Lower leg skin (tissue), 4 donors: ENCODE measurements around the gene GPR84. TPM values are rescaled to one million over a fixed set of nuclear protein-coding genes. Genes with fewer than 3 reads are reported as not detected.

Source experiments
- DNase-seq, 2 donors: peaks; one replicate each; pipeline ENCODE4 v3.0.0-alpha.2; 2019; ENCODE audit warnings: low spot score in 2 of 2
- H3K4me3 ChIP-seq: fragments of 200-600 bp; sonication (generic); 2 replicates; pipeline ENCODE4 v1.5.1; 2017; ENCODE audit warnings: mild to moderate bottlenecking, low read depth; ENCODE audit not compliant: poor library complexity, severe bottlenecking
- POLR2A ChIP-seq, 2 donors: fragments of 450-650 bp; IDR thresholded peaks; one replicate each; pipeline ENCODE4 v1.6.1; 2016 to 2017; ENCODE audit warnings: antibody characterized with exemption in 2 of 2, mild to moderate bottlenecking in 1 of 2, moderate library complexity in 1 of 2
- WGBS, 2 donors: methylation state at CpG; one replicate each; pipeline ENCODE4 v1.1.5; 2018; 5-methylcytosine and 5-hydroxymethylcytosine counted together
- intact Hi-C: fragments of 100-400 bp; cut with DNase I; formaldehyde crosslinking; loops from one replicate; pipeline ENCODE4 v1.15.0; 2023; ENCODE audit warnings: low total_unique reads
- total RNA-seq, 4 donors: library from RNA; depleted of rRNA; stranded (reverse); fragments of >200 nt; gene quantifications; one replicate each; pipeline ENCODE4 v1.1.0, GENCODE V29; 2016
- TF ChIP-seq, protein P1 (sequence below), 3 donors: fragments of 450-650 bp; IDR thresholded peaks; one replicate each; pipeline ENCODE4 v1.5.1; 2016; ENCODE audit warnings: antibody characterized with exemption in 3 of 3, mild to moderate bottlenecking in 3 of 3, moderate library complexity in 2 of 3

Gene GPR84
- total RNA-seq, 4 donors from 2014 or later, result 0.42 TPM; not detected in 3

DNA sequence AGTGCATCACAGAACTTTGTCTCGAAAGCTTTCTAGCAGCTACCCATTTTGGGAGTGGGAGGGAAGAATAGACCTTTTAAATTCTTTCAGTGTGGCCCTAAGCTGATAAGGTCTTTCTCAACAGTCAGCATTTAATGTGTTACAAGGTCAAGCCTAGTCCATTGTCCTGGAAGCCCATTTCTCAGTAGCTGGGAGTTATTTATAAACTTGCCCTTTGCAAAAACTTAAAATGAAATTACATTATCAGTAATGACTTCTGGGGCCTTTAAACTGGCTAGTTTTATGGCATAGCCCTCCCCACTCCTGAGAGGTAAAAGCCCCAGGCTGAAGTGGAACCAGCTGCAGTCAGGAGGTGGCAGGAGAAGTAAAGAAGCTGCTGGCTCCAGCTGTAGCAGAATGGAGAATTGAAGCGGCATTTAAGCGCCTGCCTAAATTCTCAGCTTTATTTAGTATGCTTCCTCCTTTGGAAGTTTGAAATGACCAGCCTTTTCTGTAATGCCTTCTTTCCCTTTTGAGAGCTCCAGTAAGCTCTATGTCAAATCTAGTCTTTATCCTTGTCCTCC lies 26.9 kb downstream of the GPR84 start:
- H3K4me3 ChIP-seq, result no peak overlapping the region
- WGBS, 2 donors, result 65 to 75% methylated on average over 3 of the region's 3 CpGs
- no peak for DNase-seq
- TF ChIP-seq, protein P1, sequence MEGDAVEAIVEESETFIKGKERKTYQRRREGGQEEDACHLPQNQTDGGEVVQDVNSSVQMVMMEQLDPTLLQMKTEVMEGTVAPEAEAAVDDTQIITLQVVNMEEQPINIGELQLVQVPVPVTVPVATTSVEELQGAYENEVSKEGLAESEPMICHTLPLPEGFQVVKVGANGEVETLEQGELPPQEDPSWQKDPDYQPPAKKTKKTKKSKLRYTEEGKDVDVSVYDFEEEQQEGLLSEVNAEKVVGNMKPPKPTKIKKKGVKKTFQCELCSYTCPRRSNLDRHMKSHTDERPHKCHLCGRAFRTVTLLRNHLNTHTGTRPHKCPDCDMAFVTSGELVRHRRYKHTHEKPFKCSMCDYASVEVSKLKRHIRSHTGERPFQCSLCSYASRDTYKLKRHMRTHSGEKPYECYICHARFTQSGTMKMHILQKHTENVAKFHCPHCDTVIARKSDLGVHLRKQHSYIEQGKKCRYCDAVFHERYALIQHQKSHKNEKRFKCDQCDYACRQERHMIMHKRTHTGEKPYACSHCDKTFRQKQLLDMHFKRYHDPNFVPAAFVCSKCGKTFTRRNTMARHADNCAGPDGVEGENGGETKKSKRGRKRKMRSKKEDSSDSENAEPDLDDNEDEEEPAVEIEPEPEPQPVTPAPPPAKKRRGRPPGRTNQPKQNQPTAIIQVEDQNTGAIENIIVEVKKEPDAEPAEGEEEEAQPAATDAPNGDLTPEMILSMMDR (IDR thresholded peaks at IDR 0.05), result no peak
- no peak for TF ChIP-seq POLR2A (IDR thresholded peaks at IDR 0.05)
- intact Hi-C loops, result no loop called here

DNA sequence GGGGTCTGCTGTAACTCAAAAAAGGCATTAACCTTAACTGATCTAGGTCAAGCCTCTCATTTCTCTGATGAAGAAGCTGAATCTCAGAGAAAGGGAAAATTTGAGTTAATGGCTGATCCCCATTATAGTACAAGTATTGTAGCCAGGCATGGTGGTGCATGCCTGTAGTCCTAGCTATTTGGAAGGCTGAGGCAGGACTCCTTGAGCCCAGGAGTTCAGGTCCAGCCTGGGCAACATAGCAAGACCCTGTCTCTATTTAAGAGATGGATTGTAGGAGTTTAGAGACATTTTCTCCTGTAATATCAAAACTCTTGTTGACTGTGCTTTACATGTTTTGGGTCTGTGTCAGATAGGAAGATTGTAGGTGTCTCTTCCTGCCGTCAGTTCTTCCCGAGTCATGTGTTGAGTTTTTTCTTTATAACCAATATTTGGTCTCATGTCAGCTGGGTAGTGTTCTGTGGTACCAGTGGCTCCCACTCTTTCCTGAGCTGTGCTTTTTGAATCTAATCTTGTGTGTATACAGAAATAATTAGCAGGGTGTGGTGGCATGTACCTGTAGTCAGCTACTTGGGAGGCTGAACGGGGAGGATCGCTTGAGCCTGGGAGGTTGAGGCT lies 30.8 kb downstream of the GPR84 start:
- DNase-seq, result no peak
- H3K4me3 ChIP-seq, result no peak overlapping the region
- intact Hi-C loops, result no loop called here
- WGBS, 2 donors, result 96 to 97% methylated on average over 4 of the region's 4 CpGs
- TF ChIP-seq, protein P1 (IDR thresholded peaks at IDR 0.05), result no peak
- no peak for TF ChIP-seq POLR2A (IDR thresholded peaks at IDR 0.05)

DNA sequence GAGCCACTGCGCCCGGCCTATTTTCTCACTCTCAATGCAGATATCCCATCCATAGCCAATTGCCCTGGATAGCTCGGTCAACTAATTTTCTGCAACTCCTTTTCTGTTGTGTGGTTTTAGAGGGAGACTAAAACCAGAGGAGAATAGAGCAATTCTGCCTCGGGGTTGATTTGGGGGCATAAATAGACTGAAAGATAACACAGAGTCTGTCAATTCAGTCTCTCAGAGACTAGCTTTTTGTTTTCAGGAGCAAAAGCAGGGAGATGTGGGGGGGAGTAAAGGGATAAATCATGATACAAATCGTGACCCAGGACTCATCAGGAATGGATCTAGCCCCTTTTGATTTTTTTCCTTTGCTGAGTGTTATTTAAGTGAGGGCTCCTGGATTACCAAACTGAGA lies 32.8 kb downstream of the GPR84 start:
- no peak overlapping the region for H3K4me3 ChIP-seq
- DNase-seq, result no peak
- intact Hi-C loops, result no loop called here
- TF ChIP-seq, protein P1 (IDR thresholded peaks at IDR 0.05), result no peak
- TF ChIP-seq POLR2A (IDR thresholded peaks at IDR 0.05), result no peak
- 84 to 89% methylated on average over 5 of the region's 5 CpGs for WGBS, 2 donors

DNA sequence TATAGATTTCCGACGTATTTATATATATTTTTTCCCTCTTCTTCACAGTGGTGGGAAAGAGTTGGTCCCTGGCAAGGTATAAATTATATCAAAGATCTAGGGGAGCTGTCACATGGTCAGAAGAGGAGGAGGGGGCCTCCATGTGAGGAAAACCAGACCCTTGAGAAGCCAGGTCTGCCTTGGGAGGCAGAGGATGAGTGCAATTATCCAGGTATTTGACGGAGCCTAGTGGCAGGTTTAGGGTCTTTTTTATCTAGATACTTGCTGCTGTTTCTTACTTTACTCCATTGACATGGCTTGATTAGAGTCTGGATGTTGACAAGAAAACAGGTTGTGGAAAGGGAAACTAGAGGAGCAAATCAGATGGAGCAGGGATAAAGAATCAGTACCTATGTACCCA lies 33.8 kb downstream of the GPR84 start:
- no peak for TF ChIP-seq POLR2A (IDR thresholded peaks at IDR 0.05)
- TF ChIP-seq, protein P1 (IDR thresholded peaks at IDR 0.05), result no peak
- DNase-seq, result no peak
- H3K4me3 ChIP-seq, result no peak overlapping the region
- intact Hi-C loops, result no loop called here
- WGBS, 2 donors, result 72 to 74% methylated on average over 3 of the region's 3 CpGs

DNA sequence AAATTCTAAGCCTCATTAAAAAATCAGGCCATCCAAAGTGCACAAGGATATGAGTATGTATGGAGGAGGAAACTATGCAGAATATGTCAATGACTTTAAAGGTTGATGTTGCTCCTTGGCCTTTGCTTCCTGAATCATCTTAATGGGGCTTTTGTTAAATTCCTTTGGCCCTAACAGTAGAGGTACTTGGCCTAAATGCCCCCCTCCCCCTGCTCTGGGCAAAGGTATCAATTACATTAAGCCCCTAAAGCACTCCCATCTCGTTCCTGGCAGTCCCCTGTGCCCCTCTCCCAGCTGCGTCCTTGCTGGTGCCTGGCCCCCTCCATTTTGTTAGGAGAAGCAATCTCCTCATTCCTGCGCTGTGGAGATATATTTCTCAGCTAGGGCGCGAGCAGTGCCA lies 34.5 kb downstream of the GPR84 start:
- TF ChIP-seq, protein P1 (IDR thresholded peaks at IDR 0.05), result no peak
- TF ChIP-seq POLR2A (IDR thresholded peaks at IDR 0.05), result no peak
- no peak overlapping the region for H3K4me3 ChIP-seq
- intact Hi-C loops, result no loop called here
- DNase-seq, result no peak
- 66 to 77% methylated on average over 5 of the region's 5 CpGs for WGBS, 2 donors
